ENCODE results near the gene COL24A1.

DNA sequence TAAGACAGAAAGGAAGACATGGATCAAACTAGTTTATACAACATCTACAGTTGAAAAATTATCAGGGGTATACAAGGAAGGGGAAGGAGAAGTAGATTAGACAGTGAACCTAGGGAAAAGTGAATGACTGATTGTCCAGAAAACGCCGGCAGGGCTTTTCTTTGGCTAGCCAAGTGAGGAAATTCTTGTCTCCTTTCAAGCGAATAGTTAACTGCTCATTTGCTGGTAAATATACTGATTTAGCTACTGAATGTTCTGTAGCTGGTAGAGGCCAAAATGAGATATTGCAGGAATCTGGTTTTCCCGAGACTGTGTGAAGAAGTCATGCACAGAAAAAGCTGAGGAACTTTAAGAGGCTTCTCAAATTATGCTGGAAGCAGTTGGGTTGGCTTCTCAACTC lies 319.8 kb downstream of the COL24A1 start:
- TF ChIP-seq, protein P1, sequence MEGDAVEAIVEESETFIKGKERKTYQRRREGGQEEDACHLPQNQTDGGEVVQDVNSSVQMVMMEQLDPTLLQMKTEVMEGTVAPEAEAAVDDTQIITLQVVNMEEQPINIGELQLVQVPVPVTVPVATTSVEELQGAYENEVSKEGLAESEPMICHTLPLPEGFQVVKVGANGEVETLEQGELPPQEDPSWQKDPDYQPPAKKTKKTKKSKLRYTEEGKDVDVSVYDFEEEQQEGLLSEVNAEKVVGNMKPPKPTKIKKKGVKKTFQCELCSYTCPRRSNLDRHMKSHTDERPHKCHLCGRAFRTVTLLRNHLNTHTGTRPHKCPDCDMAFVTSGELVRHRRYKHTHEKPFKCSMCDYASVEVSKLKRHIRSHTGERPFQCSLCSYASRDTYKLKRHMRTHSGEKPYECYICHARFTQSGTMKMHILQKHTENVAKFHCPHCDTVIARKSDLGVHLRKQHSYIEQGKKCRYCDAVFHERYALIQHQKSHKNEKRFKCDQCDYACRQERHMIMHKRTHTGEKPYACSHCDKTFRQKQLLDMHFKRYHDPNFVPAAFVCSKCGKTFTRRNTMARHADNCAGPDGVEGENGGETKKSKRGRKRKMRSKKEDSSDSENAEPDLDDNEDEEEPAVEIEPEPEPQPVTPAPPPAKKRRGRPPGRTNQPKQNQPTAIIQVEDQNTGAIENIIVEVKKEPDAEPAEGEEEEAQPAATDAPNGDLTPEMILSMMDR (IDR thresholded peaks at IDR 0.05) = no peak
- TF ChIP-seq TCF7L2 (IDR thresholded peaks at IDR 0.05; ENCODE audit: low read depth, low read length) (no peak), POLR2AphosphoS5 (IDR thresholded peaks at IDR 0.05; ENCODE audit: low read depth, low read length) (no peak)
- TF ChIP-seq, protein P2, sequence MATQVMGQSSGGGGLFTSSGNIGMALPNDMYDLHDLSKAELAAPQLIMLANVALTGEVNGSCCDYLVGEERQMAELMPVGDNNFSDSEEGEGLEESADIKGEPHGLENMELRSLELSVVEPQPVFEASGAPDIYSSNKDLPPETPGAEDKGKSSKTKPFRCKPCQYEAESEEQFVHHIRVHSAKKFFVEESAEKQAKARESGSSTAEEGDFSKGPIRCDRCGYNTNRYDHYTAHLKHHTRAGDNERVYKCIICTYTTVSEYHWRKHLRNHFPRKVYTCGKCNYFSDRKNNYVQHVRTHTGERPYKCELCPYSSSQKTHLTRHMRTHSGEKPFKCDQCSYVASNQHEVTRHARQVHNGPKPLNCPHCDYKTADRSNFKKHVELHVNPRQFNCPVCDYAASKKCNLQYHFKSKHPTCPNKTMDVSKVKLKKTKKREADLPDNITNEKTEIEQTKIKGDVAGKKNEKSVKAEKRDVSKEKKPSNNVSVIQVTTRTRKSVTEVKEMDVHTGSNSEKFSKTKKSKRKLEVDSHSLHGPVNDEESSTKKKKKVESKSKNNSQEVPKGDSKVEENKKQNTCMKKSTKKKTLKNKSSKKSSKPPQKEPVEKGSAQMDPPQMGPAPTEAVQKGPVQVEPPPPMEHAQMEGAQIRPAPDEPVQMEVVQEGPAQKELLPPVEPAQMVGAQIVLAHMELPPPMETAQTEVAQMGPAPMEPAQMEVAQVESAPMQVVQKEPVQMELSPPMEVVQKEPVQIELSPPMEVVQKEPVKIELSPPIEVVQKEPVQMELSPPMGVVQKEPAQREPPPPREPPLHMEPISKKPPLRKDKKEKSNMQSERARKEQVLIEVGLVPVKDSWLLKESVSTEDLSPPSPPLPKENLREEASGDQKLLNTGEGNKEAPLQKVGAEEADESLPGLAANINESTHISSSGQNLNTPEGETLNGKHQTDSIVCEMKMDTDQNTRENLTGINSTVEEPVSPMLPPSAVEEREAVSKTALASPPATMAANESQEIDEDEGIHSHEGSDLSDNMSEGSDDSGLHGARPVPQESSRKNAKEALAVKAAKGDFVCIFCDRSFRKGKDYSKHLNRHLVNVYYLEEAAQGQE (IDR thresholded peaks at IDR 0.05; ENCODE audit: insufficient read depth in 1 of 2, low read depth in 2 of 2, low read length in 1 of 2) = no peak

Data from Panc1 (cell line).